B cell (primary cell): ENCODE data around the gene PKNOX1. TPM values are rescaled to one million over a fixed set of nuclear protein-coding genes. Genes with fewer than 3 reads are reported as not detected.

Experiments
- ATAC-seq: fragments of 200-7000 bp; cut with Tn5 transposase; one replicate; pipeline ENCODE4 v1.10.0; 2021; ENCODE audit warnings: low read depth, mild to moderate bottlenecking, moderate number of reproducible peaks, moderate library complexity
- CTCF ChIA-PET: fragments of 350-600 bp; sonication (Branson Sonifier 250); formaldehyde crosslinking; loops from one replicate; lab custom pipeline; 2021; ENCODE audit warnings: antibody characterized with exemption, inconsistent platforms; lab: Charles Lee
- POLR2A ChIA-PET: fragments of 350-600 bp; sonication (Branson Sonifier 250); formaldehyde crosslinking; loops from one replicate; lab custom pipeline; 2021; ENCODE audit warnings: antibody characterized with exemption; lab: Charles Lee
- DNase-seq: peaks from one replicate; pipeline ENCODE4 v3.0.0; 2013
- H2AFZ ChIP-seq: 2 replicates; pipeline ENCODE4 v1.6.1; 2012; ENCODE audit warnings: mild to moderate bottlenecking, low read depth, low read length; ENCODE audit not compliant: insufficient read depth, poor library complexity, severe bottlenecking
- H3K27ac ChIP-seq, 2 donors: 1 replicate in 1 of 2; 2 replicates in 1 of 2; pipeline ENCODE4 v1.5.1; 2012 to 2013; ENCODE audit warnings: low read length in 2 of 2, mild to moderate bottlenecking in 2 of 2, moderate library complexity in 1 of 2
- H3K27me3 ChIP-seq, 4 experiments: fragments of 200-600 bp in 1 of 4; sonication (generic) in 1 of 4; replicated peaks in 1 of 4; 1 replicate in 2 of 4; 2 replicates in 2 of 4; pipeline versions ENCODE4 v1.6.1 to v1.7.0; 2013 to 2016; ENCODE audit warnings: low read length in 3 of 4, mild to moderate bottlenecking in 2 of 4, mixed read lengths in 1 of 4, moderate library complexity in 1 of 4; ENCODE audit not compliant: insufficient read depth in 4 of 4, control insufficient read depth in 3 of 4; ENCODE audit errors: control extremely low read depth in 1 of 4
- H3K36me3 ChIP-seq, 2 experiments: replicated peaks in 1 of 2; 1 replicate in 1 of 2; 2 replicates in 1 of 2; pipeline versions ENCODE4 v1.6.1 to v1.7.1; 2013; ENCODE audit warnings: low read length in 1 of 2; ENCODE audit not compliant: insufficient read depth in 2 of 2, control insufficient read depth in 1 of 2; ENCODE audit errors: control extremely low read depth in 1 of 2, extremely low read depth in 1 of 2
- H3K4me1 ChIP-seq, 2 donors: fragments of 200-600 bp in 1 of 2; sonication (generic) in 1 of 2; 1 replicate in 1 of 2; 2 replicates in 1 of 2; pipeline versions ENCODE4 v1.5.1 to v1.6.1; 2013 to 2017; ENCODE audit warnings: low read length in 2 of 2; ENCODE audit not compliant: control insufficient read depth in 2 of 2, insufficient read depth in 2 of 2
- H3K4me2 ChIP-seq: replicated peaks from 2 replicates; pipeline ENCODE3; 2012; ENCODE audit warnings: mild to moderate bottlenecking, low read depth, low read length; ENCODE audit not compliant: poor library complexity, severe bottlenecking
- H3K4me3 ChIP-seq, 5 experiments: fragments of 200-600 bp in 1 of 5; sonication (generic) in 1 of 5; 1 replicate in 3 of 5; 2 replicates in 2 of 5; pipeline versions ENCODE4 v1.5.1 to v1.7.0; 2011 to 2016; ENCODE audit warnings: low read length in 4 of 5, mild to moderate bottlenecking in 4 of 5, low read depth in 2 of 5, control low read depth in 1 of 5, moderate library complexity in 1 of 5; ENCODE audit not compliant: insufficient read depth in 1 of 5; ENCODE audit errors: control extremely low read depth in 1 of 5, extremely low read depth in 1 of 5
- H3K79me2 ChIP-seq: fragments of 200-600 bp; sonication (generic); one replicate; pipeline ENCODE4 v1.6.0; 2016; ENCODE audit warnings: low read length; ENCODE audit not compliant: control insufficient read depth, insufficient read depth
- H3K9ac ChIP-seq: fragments of 200-600 bp; sonication (generic); 2 replicates; pipeline ENCODE4 v1.6.1; 2017; ENCODE audit warnings: mild to moderate bottlenecking, low read length, moderate library complexity
- H3K9me3 ChIP-seq, 3 donors: one replicate each; pipeline versions ENCODE4 v1.6.1 to v1.7.1; 2013; ENCODE audit warnings: low read length in 2 of 3; ENCODE audit not compliant: control insufficient read depth in 2 of 3, insufficient read depth in 1 of 3; ENCODE audit errors: control extremely low read depth in 1 of 3
- H4K20me1 ChIP-seq: 2 replicates; pipeline ENCODE4 v1.6.0; 2012; ENCODE audit warnings: mild to moderate bottlenecking, low read length; ENCODE audit not compliant: insufficient read depth, control insufficient read depth, poor library complexity, severe bottlenecking
- H3K27ac Mint-ChIP-seq: one replicate; pipeline ENCODE4 v1.8.0; 2021; ENCODE audit warnings: mixed read lengths
- H3K27me3 Mint-ChIP-seq: one replicate; pipeline ENCODE4 v1.8.0; 2021; ENCODE audit warnings: mixed read lengths
- H3K4me1 Mint-ChIP-seq: one replicate; pipeline ENCODE4 v1.8.0; 2021; ENCODE audit warnings: mixed read lengths
- H3K4me3 Mint-ChIP-seq: one replicate; pipeline ENCODE4 v1.8.0; 2021; ENCODE audit warnings: mixed read lengths
- H3K9me3 Mint-ChIP-seq: one replicate; pipeline ENCODE4 v1.8.0; 2022; ENCODE audit warnings: mixed read lengths; ENCODE audit not compliant: insufficient read depth
- EZH2 ChIP-seq: IDR thresholded peaks from 2 replicates; pipeline ENCODE4 v1.6.1; 2012; ENCODE audit warnings: borderline replicate concordance, low read depth, mild to moderate bottlenecking, moderate library complexity, low read length; ENCODE audit not compliant: insufficient read depth, poor library complexity, severe bottlenecking
- WGBS: methylation state at CpG from one replicate; pipeline ENCODE4 v1.1.5; 2013; ENCODE audit warnings: missing lambda C conversion rate; ENCODE audit not compliant: insufficient coverage; 5-methylcytosine and 5-hydroxymethylcytosine counted together
- intact Hi-C: fragments of 100-400 bp; cut with micrococcal nuclease; formaldehyde crosslinking; loops from one replicate; pipeline ENCODE4 v1.10.0; 2022
- polyA plus RNA-seq: library from polyadenylated mRNA; depleted of rRNA; stranded (reverse); fragments of >200 nt; gene quantifications from 2 replicates; pipeline ENCODE4 v1.2.3, GENCODE V29; 2012
- total RNA-seq, 2 donors: library from RNA; stranded (reverse); fragments of 120-200 nt in 1 of 2; gene quantifications; 1 replicate in 1 of 2; 2 replicates in 1 of 2; pipeline versions ENCODE4 v1.2.3 to v1.2.4, GENCODE V29; 2013 to 2022
- TF ChIP-seq, protein P1 (sequence below): fragments of 200-600 bp; IDR thresholded peaks from one replicate; pipeline ENCODE4 v1.8.0; 2022; ENCODE audit warnings: antibody characterized with exemption, mild to moderate bottlenecking

The PKNOX1 gene
- total and polyA plus RNA-seq, 2 donors (not counting 1 experiment from before 2014, with no cell fraction given), result 7.6 to 29.5 TPM

DNA sequence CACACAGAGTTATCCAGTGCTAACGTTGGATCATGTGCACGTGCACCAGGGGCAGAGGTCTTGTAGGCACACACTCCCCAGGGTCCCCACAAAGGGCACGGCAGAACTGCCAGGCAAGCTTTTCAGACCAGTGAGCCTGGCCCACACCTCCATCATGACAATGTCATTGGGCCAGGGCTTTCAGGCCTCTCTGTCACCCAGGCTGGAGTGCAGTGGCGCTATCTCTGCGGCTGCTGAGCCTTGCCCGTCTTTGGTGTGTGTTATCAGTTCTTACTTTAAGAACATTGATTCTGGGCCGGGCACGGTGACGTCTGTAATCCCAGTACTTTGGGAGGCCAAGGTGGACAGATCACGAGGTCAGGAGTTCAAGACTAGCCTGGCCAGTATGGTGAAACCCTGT is 44.2 kb downstream of the PKNOX1 start:
- CTCF ChIA-PET, result interaction anchor here (0.7 kb wide), 1 partner anchor 1637 kb away, joined by 3 read pairs; no protein-coding TSS in a partner anchor
- H3K36me3 ChIP-seq, result peaks cover 2 to 28% of the 10 kb centered on the region in 2 experiments
- no peak overlapping the region for H3K27ac Mint-ChIP-seq

DNA sequence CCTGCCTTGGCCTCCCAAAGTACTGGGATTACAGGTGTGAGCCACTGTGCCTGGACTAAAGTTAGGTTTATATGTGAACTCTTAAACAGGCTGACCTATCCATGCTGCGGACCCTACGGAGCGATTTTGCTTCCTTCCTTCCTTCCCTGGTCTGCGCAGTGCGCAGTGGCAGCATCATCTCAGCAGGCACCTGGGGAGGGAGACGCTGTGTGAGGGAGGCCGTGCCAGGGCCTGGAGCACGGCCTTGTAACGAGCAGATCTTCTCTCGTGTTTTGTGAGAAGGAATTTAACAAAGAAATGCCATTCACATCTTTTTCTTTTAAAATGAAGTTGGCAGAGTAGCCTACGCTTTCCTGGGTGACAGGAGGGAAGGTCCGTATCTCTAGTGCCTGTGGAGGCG is 45.8 kb downstream of the PKNOX1 start:
- no peaks in the 10 kb centered on the region for H3K9me3 ChIP-seq
- H3K4me2 ChIP-seq, result no peak overlapping the region
- H3K4me1 ChIP-seq, result peaks cover 17 to 45% of the 10 kb centered on the region in 2 donors
- no peak overlapping the region for H3K4me3 ChIP-seq
- TF ChIP-seq EZH2, result no peak
- TF ChIP-seq, protein P1, sequence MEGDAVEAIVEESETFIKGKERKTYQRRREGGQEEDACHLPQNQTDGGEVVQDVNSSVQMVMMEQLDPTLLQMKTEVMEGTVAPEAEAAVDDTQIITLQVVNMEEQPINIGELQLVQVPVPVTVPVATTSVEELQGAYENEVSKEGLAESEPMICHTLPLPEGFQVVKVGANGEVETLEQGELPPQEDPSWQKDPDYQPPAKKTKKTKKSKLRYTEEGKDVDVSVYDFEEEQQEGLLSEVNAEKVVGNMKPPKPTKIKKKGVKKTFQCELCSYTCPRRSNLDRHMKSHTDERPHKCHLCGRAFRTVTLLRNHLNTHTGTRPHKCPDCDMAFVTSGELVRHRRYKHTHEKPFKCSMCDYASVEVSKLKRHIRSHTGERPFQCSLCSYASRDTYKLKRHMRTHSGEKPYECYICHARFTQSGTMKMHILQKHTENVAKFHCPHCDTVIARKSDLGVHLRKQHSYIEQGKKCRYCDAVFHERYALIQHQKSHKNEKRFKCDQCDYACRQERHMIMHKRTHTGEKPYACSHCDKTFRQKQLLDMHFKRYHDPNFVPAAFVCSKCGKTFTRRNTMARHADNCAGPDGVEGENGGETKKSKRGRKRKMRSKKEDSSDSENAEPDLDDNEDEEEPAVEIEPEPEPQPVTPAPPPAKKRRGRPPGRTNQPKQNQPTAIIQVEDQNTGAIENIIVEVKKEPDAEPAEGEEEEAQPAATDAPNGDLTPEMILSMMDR, result no peak
- Mint-ChIP-seq H3K4me1 (peaks cover 36% of the 10 kb centered on the region), H3K27ac (peak overlapping the region; percentile 59), H3K9me3 (no peaks in the 10 kb centered on the region), H3K4me3 (peak overlapping the region; percentile 47), H3K27me3 (no peaks in the 10 kb centered on the region)
- H3K79me2 ChIP-seq, result no peaks in the 10 kb centered on the region
- H3K27me3 ChIP-seq, result no peaks in the 10 kb centered on the region
- intact Hi-C loops, result no loop called here
- ChIA-PET POLR2A (no interaction called here), CTCF (interaction anchor here (0.9 kb wide), 1 partner anchor 104 kb away, joined by 3 read pairs; no protein-coding TSS in a partner anchor)
- peaks cover 2 to 35% of the 10 kb centered on the region in 2 experiments for H3K36me3 ChIP-seq
- DNase-seq, result no peak
- H3K9ac ChIP-seq, result no peak overlapping the region
- no peak for ATAC-seq
- H4K20me1 ChIP-seq, result no peaks in the 10 kb centered on the region
- WGBS, result 98% methylated on average over 6 of the region's 13 CpGs
- no peak overlapping the region for H3K27ac ChIP-seq
- no peak overlapping the region for H2AFZ ChIP-seq

More for the DNA sequence above, 44.2 kb downstream of the PKNOX1 start:
- ATAC-seq (no peak), DNase-seq (no peak)
- TF ChIP-seq, protein P1, result no peak
- TF ChIP-seq EZH2, result no peak
- no peak overlapping the region for H2AFZ ChIP-seq
- H3K9ac ChIP-seq, result no peak overlapping the region
- no peak overlapping the region for H3K4me2 ChIP-seq
- H3K27me3 ChIP-seq, result no peaks in the 10 kb centered on the region
- WGBS, result 97% methylated on average over 9 of the region's 10 CpGs
- intact Hi-C loops, result no loop called here
- Mint-ChIP-seq H3K4me3 (no peak overlapping the region), H3K4me1 (peaks cover 39% of the 10 kb centered on the region), H3K9me3 (no peaks in the 10 kb centered on the region), H3K27me3 (no peaks in the 10 kb centered on the region)
- H3K9me3 ChIP-seq, result no peaks in the 10 kb centered on the region
- H4K20me1 ChIP-seq, result no peaks in the 10 kb centered on the region
- H3K4me1 ChIP-seq, result peaks cover 19 to 45% of the 10 kb centered on the region in 2 donors
- no peak overlapping the region for H3K27ac ChIP-seq
- no peak overlapping the region for H3K4me3 ChIP-seq
- POLR2A ChIA-PET, result no interaction called here
- no peaks in the 10 kb centered on the region for H3K79me2 ChIP-seq
